ENCODE measurements around the gene PCDHB16.
"Not testable (repeated sequence)": the region's sequence is repeated elsewhere in the genome, so short reads cannot be mapped to it uniquely, and the experiment has no call there.

PCDHB16 gene

GRCh38 chr5:141184117-141184855 lies 2.1 kb downstream of the PCDHB16 start:
- not testable (repeated sequence) for DNase-seq (ENCODE audit: low read depth in 2 of 2)

- peak in 1 of 2 donors; percentile 22 for DNase-seq (ENCODE audit: low read depth in 2 of 2)
Observed at GRCh38 chr5:141186897-141187512, 4.8 kb downstream of the PCDHB16 start, which contains the start of gene PCDHB9. Gene PCDHB9 (plus strand): TSS chr5:141187161. CDS start chr5:141187319, 158 bp downstream.

GRCh38 chr5:141188682-141189081 lies 6.5 kb downstream of the PCDHB16 start:
- not testable (repeated sequence) for DNase-seq (ENCODE audit: low read depth in 2 of 2)

- DNase-seq (ENCODE audit: low read depth in 2 of 2): not testable (repeated sequence)
Observed at GRCh38 chr5:141189131-141189530, 6.9 kb downstream of the PCDHB16 start.

DNA sequence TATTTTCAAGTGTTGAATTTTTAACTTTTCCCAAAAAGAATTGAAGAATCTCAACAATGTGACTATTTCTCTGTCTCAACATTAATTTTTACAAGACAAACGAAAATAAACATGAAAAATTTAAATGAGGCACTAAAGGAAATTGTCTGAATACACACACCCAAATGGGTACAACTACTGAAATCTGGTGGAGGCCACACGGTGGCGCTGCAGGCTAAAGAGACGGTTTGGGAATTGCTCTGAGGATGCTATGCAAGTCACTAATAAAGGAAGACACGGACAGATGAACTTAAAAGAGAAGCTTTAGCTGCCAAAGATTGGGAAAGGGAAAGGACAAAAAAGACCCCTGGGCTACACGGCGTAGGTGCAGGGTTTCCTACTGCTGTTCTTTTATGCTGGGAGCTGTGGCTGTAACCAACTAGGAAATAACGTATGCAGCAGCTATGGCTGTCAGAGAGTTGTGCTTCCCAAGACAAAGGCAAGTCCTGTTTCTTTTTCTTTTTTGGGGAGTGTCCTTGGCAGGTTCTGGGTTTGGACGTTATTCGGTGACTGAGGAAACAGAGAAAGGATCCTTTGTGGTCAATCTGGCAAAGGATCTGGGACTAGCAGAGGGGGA lies 10.0 kb downstream of the PCDHB16 start, which contains the start of gene PCDHB10:
TSS of gene PCDHB10 (plus strand) at position 244 of the 616 bp plus-strand sequence. CDS start at position 444, 200 bp downstream.
- DNase-seq (ENCODE audit: low read depth in 2 of 2): no peak

GRCh38 chr5:141194332-141194731 lies 12.1 kb downstream of the PCDHB16 start:
- not testable (repeated sequence) for DNase-seq (ENCODE audit: low read depth in 2 of 2)

- DNase-seq (ENCODE audit: low read depth in 2 of 2): no peak
Observed at GRCh38 chr5:141196363-141196762, 14.2 kb downstream of the PCDHB16 start.

- no peak for DNase-seq (ENCODE audit: low read depth in 2 of 2)
Observed at GRCh38 chr5:141199359-141200235, 17.4 kb downstream of the PCDHB16 start, which contains the start of gene PCDHB11. Gene PCDHB11 (plus strand): TSS chr5:141199627. CDS start chr5:141199775, 148 bp downstream.

GRCh38 chr5:141201126-141201525 lies 18.9 kb downstream of the PCDHB16 start:
- not testable (repeated sequence) for DNase-seq (ENCODE audit: low read depth in 2 of 2)

DNA sequence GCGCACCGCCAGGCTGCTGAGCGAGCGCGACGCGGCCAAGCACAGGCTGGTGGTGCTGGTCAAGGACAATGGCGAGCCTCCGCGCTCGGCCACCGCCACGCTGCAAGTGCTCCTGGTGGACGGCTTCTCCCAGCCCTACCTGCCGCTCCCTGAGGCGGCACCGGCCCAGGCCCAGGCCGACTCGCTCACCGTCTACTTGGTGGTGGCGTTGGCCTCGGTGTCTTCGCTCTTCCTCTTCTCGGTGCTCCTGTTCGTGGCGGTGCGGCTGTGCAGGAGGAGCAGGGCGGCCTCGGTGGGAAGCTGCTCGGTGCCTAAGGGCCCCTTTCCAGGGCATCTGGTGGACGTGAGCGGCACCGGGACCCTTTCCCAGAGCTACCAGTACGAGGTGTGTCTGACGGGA lies 19.5 kb downstream of the PCDHB16 start:
- DNase-seq (ENCODE audit: low read depth in 2 of 2): not testable (repeated sequence)

DNA sequence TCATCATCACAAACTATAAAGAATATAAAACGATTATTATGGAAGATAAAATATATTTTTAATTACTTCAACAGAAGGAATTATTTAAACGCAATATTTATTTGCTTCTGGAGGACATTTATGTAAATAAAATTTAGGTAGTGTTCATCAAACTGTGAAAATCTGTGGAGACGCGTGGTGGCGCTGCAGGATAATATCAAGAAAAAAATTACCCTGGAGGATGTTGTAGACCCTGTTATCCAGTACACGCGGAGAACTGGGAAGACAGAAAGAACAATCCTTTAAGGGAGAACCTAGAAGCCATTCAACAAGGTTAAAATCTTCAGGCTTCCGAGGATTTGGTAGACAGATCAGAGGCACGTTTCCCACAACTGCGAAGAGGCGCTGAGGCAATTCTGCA lies 26.3 kb downstream of the PCDHB16 start, which contains the start of gene PCDHB12:
TSS of gene PCDHB12 (plus strand) at position 242 of the 400 bp plus-strand sequence. CDS start 189 bp downstream, outside the sequence.
- no peak for DNase-seq (ENCODE audit: low read depth in 2 of 2)

DNA sequence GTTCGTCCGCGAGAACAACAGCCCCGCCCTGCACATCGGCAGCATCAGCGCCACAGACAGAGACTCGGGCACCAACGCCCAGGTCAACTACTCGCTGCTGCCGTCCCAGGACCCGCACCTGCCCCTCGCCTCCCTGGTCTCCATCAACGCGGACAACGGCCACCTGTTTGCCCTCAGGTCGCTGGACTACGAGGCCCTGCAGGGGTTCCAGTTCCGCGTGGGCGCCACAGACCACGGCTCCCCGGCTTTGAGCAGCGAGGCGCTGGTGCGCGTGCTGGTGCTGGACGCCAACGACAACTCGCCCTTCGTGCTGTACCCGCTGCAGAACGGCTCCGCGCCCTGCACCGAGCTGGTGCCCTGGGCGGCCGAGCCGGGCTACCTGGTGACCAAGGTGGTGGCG lies 28.1 kb downstream of the PCDHB16 start:
- DNase-seq (ENCODE audit: low read depth in 2 of 2): not testable (repeated sequence)

DNA sequence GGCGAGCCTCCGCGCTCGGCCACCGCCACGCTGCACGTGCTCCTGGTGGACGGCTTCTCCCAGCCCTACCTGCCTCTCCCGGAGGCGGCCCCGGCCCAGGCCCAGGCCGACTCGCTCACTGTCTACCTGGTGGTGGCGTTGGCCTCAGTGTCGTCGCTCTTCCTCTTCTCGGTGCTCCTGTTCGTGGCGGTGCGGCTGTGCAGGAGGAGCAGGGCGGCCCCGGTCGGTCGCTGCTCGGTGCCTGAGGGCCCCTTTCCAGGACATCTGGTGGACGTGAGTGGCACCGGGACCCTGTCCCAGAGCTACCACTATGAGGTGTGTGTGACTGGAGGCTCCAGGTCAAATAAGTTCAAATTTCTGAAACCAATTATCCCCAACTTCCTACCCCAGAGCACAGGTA lies 28.7 kb downstream of the PCDHB16 start:
- DNase-seq (ENCODE audit: low read depth in 2 of 2): not testable (repeated sequence)

- not testable (repeated sequence) for DNase-seq (ENCODE audit: low read depth in 2 of 2)
Observed at GRCh38 chr5:141213656-141214339, 31.6 kb downstream of the PCDHB16 start, which contains the start of gene PCDHB13. Gene PCDHB13 (plus strand): TSS chr5:141213919. CDS start chr5:141214124, 205 bp downstream.

DNA sequence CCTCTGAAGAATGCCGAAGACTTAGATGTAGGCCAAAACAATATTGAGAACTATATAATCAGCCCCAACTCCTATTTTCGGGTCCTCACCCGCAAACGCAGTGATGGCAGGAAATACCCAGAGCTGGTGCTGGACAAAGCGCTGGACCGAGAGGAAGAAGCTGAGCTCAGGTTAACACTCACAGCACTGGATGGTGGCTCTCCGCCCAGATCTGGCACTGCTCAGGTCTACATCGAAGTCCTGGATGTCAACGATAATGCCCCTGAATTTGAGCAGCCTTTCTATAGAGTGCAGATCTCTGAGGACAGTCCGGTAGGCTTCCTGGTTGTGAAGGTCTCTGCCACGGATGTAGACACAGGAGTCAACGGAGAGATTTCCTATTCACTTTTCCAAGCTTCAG lies 32.4 kb downstream of the PCDHB16 start:
- DNase-seq (ENCODE audit: low read depth in 2 of 2): not testable (repeated sequence)

DNA sequence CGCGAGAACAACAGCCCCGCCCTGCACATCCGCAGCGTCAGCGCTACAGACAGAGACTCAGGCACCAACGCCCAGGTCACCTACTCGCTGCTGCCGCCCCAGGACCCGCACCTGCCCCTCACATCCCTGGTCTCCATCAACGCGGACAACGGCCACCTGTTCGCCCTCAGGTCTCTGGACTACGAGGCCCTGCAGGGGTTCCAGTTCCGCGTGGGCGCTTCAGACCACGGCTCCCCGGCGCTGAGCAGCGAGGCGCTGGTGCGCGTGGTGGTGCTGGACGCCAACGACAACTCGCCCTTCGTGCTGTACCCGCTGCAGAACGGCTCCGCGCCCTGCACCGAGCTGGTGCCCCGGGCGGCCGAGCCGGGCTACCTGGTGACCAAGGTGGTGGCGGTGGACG lies 33.3 kb downstream of the PCDHB16 start:
- DNase-seq (ENCODE audit: low read depth in 2 of 2): not testable (repeated sequence)

- not testable (repeated sequence) for DNase-seq (ENCODE audit: low read depth in 2 of 2)
Observed at GRCh38 chr5:141216035-141216434, 33.8 kb downstream of the PCDHB16 start.

DNA sequence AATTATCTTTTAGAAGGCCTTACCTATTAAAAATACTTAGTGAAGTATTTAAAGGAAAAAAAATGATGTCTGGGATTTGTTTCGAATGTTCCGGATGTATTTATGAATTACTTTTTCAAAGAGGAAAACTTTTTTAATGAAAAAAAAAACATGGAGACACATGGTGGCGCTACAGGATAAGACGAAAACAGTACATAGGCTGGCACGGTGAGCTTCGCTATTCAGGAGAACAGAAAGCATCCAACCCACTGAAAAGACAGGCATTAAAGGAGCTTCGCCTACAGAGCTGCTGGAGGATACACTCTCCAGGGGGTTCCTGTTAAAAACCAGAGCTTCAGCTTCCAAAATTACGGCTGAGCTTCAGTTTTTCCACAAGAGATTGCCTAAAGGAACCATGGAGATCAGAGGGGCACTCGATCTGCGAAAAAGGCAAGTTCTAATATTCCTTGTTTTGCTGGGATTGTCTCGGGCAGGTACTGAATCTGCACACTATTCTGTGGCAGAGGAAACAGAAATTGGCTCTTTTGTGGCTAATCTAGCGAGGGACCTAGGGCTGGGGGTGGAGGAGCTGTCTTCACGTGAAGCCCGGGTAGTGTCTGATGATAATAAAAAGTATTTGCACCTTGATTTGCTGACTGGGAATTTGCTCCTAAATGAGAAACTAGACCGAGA lies 41.1 kb downstream of the PCDHB16 start, which contains the start of gene PCDHB14:
TSS of gene PCDHB14 (plus strand) at position 232 of the 672 bp plus-strand sequence. CDS start at position 395, 163 bp downstream.
- no peak for DNase-seq (ENCODE audit: low read depth in 2 of 2)

GRCh38 chr5:141224844-141225243 lies 42.7 kb downstream of the PCDHB16 start:
- not testable (repeated sequence) for DNase-seq (ENCODE audit: low read depth in 2 of 2)

DNA sequence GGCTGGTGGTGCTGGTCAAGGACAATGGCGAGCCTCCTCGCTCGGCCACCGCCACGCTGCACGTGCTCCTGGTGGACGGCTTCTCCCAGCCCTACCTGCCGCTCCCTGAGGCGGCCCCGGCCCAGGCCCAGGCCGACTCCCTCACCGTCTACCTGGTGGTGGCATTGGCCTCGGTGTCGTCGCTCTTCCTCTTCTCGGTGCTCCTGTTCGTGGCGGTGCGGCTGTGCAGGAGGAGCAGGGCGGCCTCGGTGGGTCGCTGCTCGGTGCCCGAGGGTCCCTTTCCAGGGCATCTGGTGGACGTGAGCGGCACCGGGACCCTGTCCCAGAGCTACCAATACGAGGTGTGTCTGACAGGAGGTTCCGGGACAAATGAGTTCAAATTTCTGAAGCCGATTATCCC lies 43.2 kb downstream of the PCDHB16 start:
- not testable (repeated sequence) for DNase-seq (ENCODE audit: low read depth in 2 of 2)

Measured in activated CD4-positive, alpha-beta T cell treated with anti-CD3 and anti-CD28 coated beads for 24 hours (primary cell).